Activated CD8-positive, alpha-beta memory T cell treated with anti-CD3 and anti-CD28 coated beads, Interleukin-2, amount 50 U/mL, for 24 hours (primary cell): ENCODE measurements around the gene LRP1B.

Experiments used
- DNase-seq: peaks from one replicate; pipeline ENCODE4 v3.0.0-alpha.2; 2020; ENCODE audit errors: extremely low read depth

Gene LRP1B

GRCh38 chr2:141517180-141517851 lies 613.5 kb downstream of the LRP1B start:
- DNase-seq, result no peak

- no peak for DNase-seq
Observed at GRCh38 chr2:141515931-141516330, 614.9 kb downstream of the LRP1B start.

GRCh38 chr2:141513853-141514252 lies 617.0 kb downstream of the LRP1B start:
- DNase-seq, result no peak

- no peak for DNase-seq
Observed at GRCh38 chr2:141508806-141509595, 621.8 kb downstream of the LRP1B start.

- no peak for DNase-seq
Observed at GRCh38 chr2:141508086-141508752, 622.6 kb downstream of the LRP1B start.

GRCh38 chr2:141506135-141506534 lies 624.7 kb downstream of the LRP1B start:
- no peak for DNase-seq

- DNase-seq, result no peak
Observed at GRCh38 chr2:141501752-141502151, 629.1 kb downstream of the LRP1B start.

GRCh38 chr2:141499123-141499522 lies 631.7 kb downstream of the LRP1B start:
- DNase-seq, result no peak

- DNase-seq, result no peak
Observed at GRCh38 chr2:141498561-141498960, 632.3 kb downstream of the LRP1B start.

- DNase-seq, result no peak
Observed at GRCh38 chr2:141497272-141497671, 633.5 kb downstream of the LRP1B start.

- DNase-seq, result no peak
Observed at GRCh38 chr2:141496810-141497209, 634.0 kb downstream of the LRP1B start.

GRCh38 chr2:141493936-141494335 lies 636.9 kb downstream of the LRP1B start:
- no peak for DNase-seq

GRCh38 chr2:141492816-141493215 lies 638.0 kb downstream of the LRP1B start:
- no peak for DNase-seq

- no peak for DNase-seq
Observed at GRCh38 chr2:141490886-141491285, 639.9 kb downstream of the LRP1B start.

GRCh38 chr2:141482697-141483096 lies 648.1 kb downstream of the LRP1B start:
- DNase-seq, result no peak

- DNase-seq, result no peak
Observed at GRCh38 chr2:141475801-141476200, 655.0 kb downstream of the LRP1B start.

- no peak for DNase-seq
Observed at GRCh38 chr2:141468761-141469160, 662.1 kb downstream of the LRP1B start.

GRCh38 chr2:141467331-141467730 lies 663.5 kb downstream of the LRP1B start:
- DNase-seq, result no peak

- no peak for DNase-seq
Observed at GRCh38 chr2:141464995-141465394, 665.8 kb downstream of the LRP1B start.

- DNase-seq, result no peak
Observed at GRCh38 chr2:141458351-141458750, 672.5 kb downstream of the LRP1B start.

- no peak for DNase-seq
Observed at GRCh38 chr2:141455877-141456276, 674.9 kb downstream of the LRP1B start.

- no peak for DNase-seq
Observed at GRCh38 chr2:141455211-141455826, 675.5 kb downstream of the LRP1B start.
